ENCODE measurements around the gene ERP44. TPM values are rescaled to one million over a fixed set of nuclear protein-coding genes. Genes with fewer than 3 reads are reported as not detected.

ERP44 gene
- total and polyA plus RNA-seq, 2 donors (not counting 3 experiments of a cell fraction or from before 2014, with no cell fraction given) = 9.9 to 21.4 TPM

GRCh38 chr9:100072805-100073204 is 26.0 kb downstream of the ERP44 start:
- H3K36me3 ChIP-seq (ENCODE audit: control insufficient read depth in 2 of 2, extremely low read depth in 1 of 2, insufficient read depth in 2 of 2, low read length in 2 of 2) = no peaks in the 10 kb centered on the region
- H3K9me3 ChIP-seq (replicated peaks; ENCODE audit: control insufficient read depth, insufficient read depth, low read length) = no peaks in the 10 kb centered on the region
- H3K4me2 ChIP-seq (ENCODE audit: insufficient read depth, low read length) = no peak overlapping the region
- no peaks in the 10 kb centered on the region for H4K20me1 ChIP-seq (replicated peaks; ENCODE audit: control insufficient read depth, extremely low read depth, insufficient read depth, low read length)
- no peak for TF ChIP-seq GATA2 (IDR thresholded peaks at IDR 0.05; ENCODE audit: insufficient read depth, insufficient read length, low read depth, low read length)
- no peak for TF ChIP-seq FOS (IDR thresholded peaks at IDR 0.05; ENCODE audit: borderline replicate concordance, insufficient read depth, low read length)
- no peak for TF ChIP-seq POLR2AphosphoS5 (IDR thresholded peaks at IDR 0.05; ENCODE audit: insufficient read depth, low read depth, low read length)
- TF ChIP-seq POLR2A (IDR thresholded peaks at IDR 0.05; ENCODE audit: low read depth, low read length) = no peak
- no peak for TF ChIP-seq JUN (IDR thresholded peaks at IDR 0.05; ENCODE audit: borderline replicate concordance, insufficient read depth, insufficient read length, low read depth)
- TF ChIP-seq MAX (IDR thresholded peaks at IDR 0.05; ENCODE audit: insufficient read depth, insufficient read length) = no peak
- TF ChIP-seq, protein P1, sequence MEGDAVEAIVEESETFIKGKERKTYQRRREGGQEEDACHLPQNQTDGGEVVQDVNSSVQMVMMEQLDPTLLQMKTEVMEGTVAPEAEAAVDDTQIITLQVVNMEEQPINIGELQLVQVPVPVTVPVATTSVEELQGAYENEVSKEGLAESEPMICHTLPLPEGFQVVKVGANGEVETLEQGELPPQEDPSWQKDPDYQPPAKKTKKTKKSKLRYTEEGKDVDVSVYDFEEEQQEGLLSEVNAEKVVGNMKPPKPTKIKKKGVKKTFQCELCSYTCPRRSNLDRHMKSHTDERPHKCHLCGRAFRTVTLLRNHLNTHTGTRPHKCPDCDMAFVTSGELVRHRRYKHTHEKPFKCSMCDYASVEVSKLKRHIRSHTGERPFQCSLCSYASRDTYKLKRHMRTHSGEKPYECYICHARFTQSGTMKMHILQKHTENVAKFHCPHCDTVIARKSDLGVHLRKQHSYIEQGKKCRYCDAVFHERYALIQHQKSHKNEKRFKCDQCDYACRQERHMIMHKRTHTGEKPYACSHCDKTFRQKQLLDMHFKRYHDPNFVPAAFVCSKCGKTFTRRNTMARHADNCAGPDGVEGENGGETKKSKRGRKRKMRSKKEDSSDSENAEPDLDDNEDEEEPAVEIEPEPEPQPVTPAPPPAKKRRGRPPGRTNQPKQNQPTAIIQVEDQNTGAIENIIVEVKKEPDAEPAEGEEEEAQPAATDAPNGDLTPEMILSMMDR (IDR thresholded peaks at IDR 0.05; ENCODE audit: extremely low read depth in 1 of 2, insufficient read depth in 1 of 2, low read depth in 1 of 2, low read length in 2 of 2) = no peak
- no peak for TF ChIP-seq EZH2 (IDR thresholded peaks at IDR 0.05; ENCODE audit: borderline replicate concordance, low read depth, low read length, severe bottlenecking)
- TF ChIP-seq MYC (IDR thresholded peaks at IDR 0.05; ENCODE audit: low read depth, low read length) = no peak
- no TSS peak for BruUV-seq (replicated peaks)
- H3K79me2 ChIP-seq (ENCODE audit: control insufficient read depth, insufficient read depth, low read length) = peaks cover 3% of the 10 kb centered on the region
- FAIRE-seq (no peak), DNase-seq (ENCODE audit: low read depth, low spot score) (no peak)
- no peaks in the 10 kb centered on the region for H3K27me3 ChIP-seq (ENCODE audit: control insufficient read depth in 2 of 2, insufficient read depth in 2 of 2, low read length in 2 of 2)
- POLR2A ChIA-PET = no interaction called here
- dilution Hi-C loops (cut with MboI; ENCODE audit: extremely low pct_ligation_motif_present, low sequenced_read_pairs) (no loop called here), intact Hi-C loops (cut with micrococcal nuclease) (no loop called here)
- H3K4me3 ChIP-seq (replicated peaks in 1 of 3; ENCODE audit: insufficient read depth in 1 of 3, low read depth in 1 of 3, low read length in 3 of 3) = no peak overlapping the region
- H3K9me1 ChIP-seq (replicated peaks; ENCODE audit: control insufficient read depth, extremely low read depth, insufficient read depth, low read length) = no peaks in the 10 kb centered on the region
- no peaks in the 10 kb centered on the region for H3K4me1 ChIP-seq (ENCODE audit: control insufficient read depth, extremely low read depth, insufficient read depth, low read length)
- no peak overlapping the region for H3K27ac ChIP-seq (ENCODE audit: insufficient read depth, low read depth, low read length)
- CTCF ChIA-PET = interaction anchor here (2.0 kb wide), 1 partner anchor 9 kb away, joined by 6 read pairs; no protein-coding TSS in a partner anchor
- H3K9ac ChIP-seq (replicated peaks; ENCODE audit: extremely low read depth, insufficient read depth, low read length) = no peak overlapping the region
- H2AFZ ChIP-seq (ENCODE audit: low read depth, low read length) = no peak overlapping the region

Data from endothelial cell of umbilical vein (primary cell).